ENCODE data around the gene PTPN14.

Gene PTPN14

GRCh38 chr1:214361636-214362035, 189.8 kb downstream of the PTPN14 start:
- CTCF ChIA-PET: interaction anchor here (0.8 to 1.4 kb wide), 3 partner anchors 10 to 29 kb away, joined by 3 to 4 read pairs (median 3); no protein-coding TSS in a partner anchor
- POLR2A ChIA-PET: no interaction called here
- TF ChIP-seq CTCF (IDR thresholded peaks at IDR 0.05; ENCODE audit: control extremely low read depth, extremely low read depth, low read depth, missing control alignments): no peak
- no peak for DNase-seq (ENCODE audit: extremely low spot score)

- DNase-seq (ENCODE audit: extremely low spot score): no peak
- no peak for TF ChIP-seq CTCF (IDR thresholded peaks at IDR 0.05; ENCODE audit: control extremely low read depth, extremely low read depth, low read depth, missing control alignments)
- CTCF ChIA-PET: interaction anchor here (0.7 to 2.0 kb wide), 4 partner anchors 11 to 31 kb away, joined by 3 to 10 read pairs (median 4); no protein-coding TSS in a partner anchor
- POLR2A ChIA-PET: no interaction called here
Measured at GRCh38 chr1:214360525-214361164, 190.8 kb downstream of the PTPN14 start.

- CTCF ChIA-PET: interaction anchor here (0.7 to 2.0 kb wide), 4 partner anchors 11 to 31 kb away, joined by 3 to 10 read pairs (median 4); no protein-coding TSS in a partner anchor
- no peak for DNase-seq (ENCODE audit: extremely low spot score)
- TF ChIP-seq CTCF (IDR thresholded peaks at IDR 0.05; ENCODE audit: control extremely low read depth, extremely low read depth, low read depth, missing control alignments): no peak
- POLR2A ChIA-PET: no interaction called here
Measured at GRCh38 chr1:214360116-214360515, 191.3 kb downstream of the PTPN14 start.

GRCh38 chr1:214354440-214355148, 196.8 kb downstream of the PTPN14 start:
- ChIA-PET POLR2A (no interaction called here), CTCF (interaction anchor here (1.5 to 22.2 kb wide), 3 partner anchors 9 to 25 kb away, joined by 3 to 289 read pairs (median 10); no protein-coding TSS in a partner anchor)
- no peak for TF ChIP-seq CTCF (IDR thresholded peaks at IDR 0.05; ENCODE audit: control extremely low read depth, extremely low read depth, low read depth, missing control alignments)
- no peak for DNase-seq (ENCODE audit: extremely low spot score)

- ChIA-PET POLR2A (no interaction called here), CTCF (interaction anchor here (1.1 to 22.2 kb wide), 3 partner anchors 23 to 139 kb away, joined by 3 to 289 read pairs (median 3); no protein-coding TSS in a partner anchor)
- no peak for TF ChIP-seq CTCF (IDR thresholded peaks at IDR 0.05; ENCODE audit: control extremely low read depth, extremely low read depth, low read depth, missing control alignments)
- no peak for DNase-seq (ENCODE audit: extremely low spot score)
Measured at GRCh38 chr1:214352838-214353237, 198.6 kb downstream of the PTPN14 start.

GRCh38 chr1:214351551-214352277, 199.7 kb downstream of the PTPN14 start:
- CTCF ChIA-PET: interaction anchor here (1.1 to 22.2 kb wide), 5 partner anchors 15 to 138 kb away, joined by 3 to 289 read pairs (median 3); no protein-coding TSS in a partner anchor
- POLR2A ChIA-PET: no interaction called here
- DNase-seq (ENCODE audit: extremely low spot score): no peak

More at GRCh38 chr1:214351551-214352277, 199.7 kb downstream of the PTPN14 start:
- no peak for TF ChIP-seq CTCF (IDR thresholded peaks at IDR 0.05; ENCODE audit: control extremely low read depth, extremely low read depth, low read depth, missing control alignments)
